H9 (cell line): ENCODE results near the gene VMA21. TPM values are rescaled to one million over a fixed set of nuclear protein-coding genes. Genes with fewer than 3 reads are reported as not detected.

Experiments used
- DNase-seq: peaks from one replicate; pipeline ENCODE4 v3.0.0-alpha.2; 2017
- H2AFZ ChIP-seq: one replicate; pipeline ENCODE4 v1.6.1; 2013; ENCODE audit warnings: mild to moderate bottlenecking, low read length, control low read depth, moderate library complexity
- H2AK5ac ChIP-seq: 2 replicates; pipeline ENCODE4 v1.6.1; 2013; ENCODE audit warnings: low read length, control low read depth, mixed read lengths; ENCODE audit not compliant: insufficient read length
- H2BK120ac ChIP-seq: one replicate; pipeline ENCODE4 v1.6.1; 2013; ENCODE audit warnings: low read depth, mild to moderate bottlenecking, low read length, control low read depth, inconsistent platforms; ENCODE audit not compliant: poor library complexity, severe bottlenecking
- H2BK12ac ChIP-seq: 2 replicates; pipeline ENCODE4 v1.6.1; 2013; ENCODE audit warnings: low read length, control low read depth, mixed read lengths, low read depth; ENCODE audit not compliant: insufficient read length
- H2BK15ac ChIP-seq: 2 replicates; pipeline ENCODE4 v1.6.1; 2013; ENCODE audit warnings: low read depth, low read length, control low read depth
- H2BK20ac ChIP-seq: one replicate; pipeline ENCODE4 v1.6.1; 2013; ENCODE audit warnings: low read depth, mild to moderate bottlenecking, low read length, control low read depth, inconsistent platforms; ENCODE audit not compliant: poor library complexity, severe bottlenecking
- H2BK5ac ChIP-seq: 2 replicates; pipeline ENCODE4 v1.6.1; 2013; ENCODE audit warnings: low read length, control low read depth, mixed read lengths; ENCODE audit not compliant: insufficient read length
- H3K14ac ChIP-seq: 2 replicates; pipeline ENCODE4 v1.6.1; 2013; ENCODE audit warnings: low read length, control low read depth; ENCODE audit not compliant: insufficient read depth
- H3K18ac ChIP-seq: 2 replicates; pipeline ENCODE4 v1.6.1; 2013; ENCODE audit warnings: low read depth, mild to moderate bottlenecking, mixed read lengths, low read length, control low read depth; ENCODE audit not compliant: insufficient read length
- H3K23ac ChIP-seq: 2 replicates; pipeline ENCODE4 v1.6.1; 2013; ENCODE audit warnings: low read length, control low read depth, mixed read lengths, low read depth; ENCODE audit not compliant: insufficient read length
- H3K23me2 ChIP-seq: 2 replicates; pipeline ENCODE4 v1.6.1; 2013; ENCODE audit warnings: low read depth, mild to moderate bottlenecking, mixed read lengths, low read length, control low read depth; ENCODE audit not compliant: insufficient read length, poor library complexity, severe bottlenecking
- H3K27ac ChIP-seq: 2 replicates; pipeline ENCODE4 v1.5.1; 2013; ENCODE audit warnings: low read length, control low read depth, mixed read lengths, low read depth; ENCODE audit not compliant: insufficient read length
- H3K27me3 ChIP-seq: 2 replicates; pipeline ENCODE4 v1.6.1; 2013; ENCODE audit warnings: low read length, control low read depth, inconsistent platforms; ENCODE audit not compliant: insufficient read depth
- H3K4ac ChIP-seq: 2 replicates; pipeline ENCODE4 v1.6.1; 2013; ENCODE audit warnings: low read depth, mild to moderate bottlenecking, control low read depth, inconsistent platforms, low read length, moderate library complexity
- H3K4me1 ChIP-seq: 2 replicates; pipeline ENCODE4 v1.6.1; 2013; ENCODE audit warnings: low read length, control low read depth, inconsistent platforms; ENCODE audit not compliant: insufficient read depth
- H3K4me2 ChIP-seq: 2 replicates; pipeline ENCODE4 v1.6.1; 2013; ENCODE audit warnings: low read length, control low read depth, mixed read lengths; ENCODE audit not compliant: insufficient read length, insufficient read depth
- H3K56ac ChIP-seq: 2 replicates; pipeline ENCODE4 v1.6.1; 2013; ENCODE audit warnings: low read depth, mild to moderate bottlenecking, mixed read lengths, low read length, control low read depth; ENCODE audit not compliant: insufficient read length
- H3K79me1 ChIP-seq: 2 replicates; pipeline ENCODE4 v1.6.1; 2013; ENCODE audit warnings: low read depth, mild to moderate bottlenecking, moderate library complexity, low read length, control low read depth, inconsistent platforms; ENCODE audit not compliant: insufficient read depth, poor library complexity, severe bottlenecking
- H3K79me2 ChIP-seq: 2 replicates; pipeline ENCODE4 v1.6.1; 2013; ENCODE audit warnings: low read length, control low read depth, inconsistent platforms; ENCODE audit not compliant: insufficient read depth
- H3K9ac ChIP-seq: 2 replicates; pipeline ENCODE4 v1.6.1; 2013; ENCODE audit warnings: low read length, control low read depth, mixed read lengths; ENCODE audit not compliant: insufficient read length; ENCODE audit errors: extremely low read depth
- H3K9me3 ChIP-seq: one replicate; pipeline ENCODE4 v1.6.1; 2013; ENCODE audit warnings: low read depth, low read length, inconsistent platforms; ENCODE audit not compliant: control insufficient read depth
- H3T11ph ChIP-seq: one replicate; pipeline ENCODE4 v1.6.1; 2013; ENCODE audit warnings: mild to moderate bottlenecking, low read length, control low read depth, inconsistent platforms
- H4K20me1 ChIP-seq: one replicate; pipeline ENCODE4 v1.6.1; 2013; ENCODE audit not compliant: control insufficient read depth, insufficient read length, insufficient read depth
- H4K5ac ChIP-seq: 2 replicates; pipeline ENCODE4 v1.6.1; 2013; ENCODE audit warnings: low read depth, mild to moderate bottlenecking, mixed read lengths, low read length, control low read depth; ENCODE audit not compliant: insufficient read length
- H4K8ac ChIP-seq: replicated peaks from 2 replicates; pipeline ENCODE4 v1.6.1; 2013; ENCODE audit warnings: low read length, control low read depth, mixed read lengths, low read depth; ENCODE audit not compliant: insufficient read length
- H4K91ac ChIP-seq: 2 replicates; pipeline ENCODE4 v1.6.1; 2013; ENCODE audit warnings: low read depth, mild to moderate bottlenecking, moderate library complexity, mixed read lengths, low read length, control low read depth; ENCODE audit not compliant: insufficient read length
- H3K27ac Mint-ChIP-seq, 3 experiments: 2 replicates in 2 of 3; 3 replicates in 1 of 3; pipeline ENCODE4 v1.8.0; 2020 to 2021; ENCODE audit warnings: mixed read lengths in 3 of 3, mild to moderate bottlenecking in 1 of 3, moderate library complexity in 1 of 3
- H3K27me3 Mint-ChIP-seq: 2 replicates; pipeline ENCODE4 v1.8.0; 2021; ENCODE audit warnings: low read depth, mild to moderate bottlenecking, moderate library complexity, mixed read lengths
- H3K36me3 Mint-ChIP-seq, 3 experiments: 2 replicates in 2 of 3; 3 replicates in 1 of 3; pipeline ENCODE4 v1.8.0; 2020 to 2021; ENCODE audit warnings: low read depth in 3 of 3, mixed read lengths in 3 of 3; ENCODE audit not compliant: insufficient read depth in 1 of 3
- H3K4me1 Mint-ChIP-seq, 2 experiments: 2 replicates each; pipeline ENCODE4 v1.8.0; 2020; ENCODE audit warnings: mixed read lengths in 2 of 2
- H3K4me3 Mint-ChIP-seq, 2 experiments: 2 replicates in 1 of 2; 3 replicates in 1 of 2; pipeline ENCODE4 v1.8.0; 2020 to 2021; ENCODE audit warnings: mild to moderate bottlenecking in 2 of 2, mixed read lengths in 2 of 2, moderate library complexity in 1 of 2
- H3K9me3 Mint-ChIP-seq, 2 experiments: 2 replicates in 1 of 2; 3 replicates in 1 of 2; pipeline ENCODE4 v1.8.0; 2020; ENCODE audit warnings: mild to moderate bottlenecking in 2 of 2, mixed read lengths in 2 of 2, moderate library complexity in 1 of 2
- WGBS: extraction: QIAGEN DNeasy Blood & Tissue Kit; methylation state at CpG from one replicate; pipeline ENCODE4 v1.1.7; 2013; ENCODE audit warnings: missing lambda C conversion rate, low lambda C conversion rate, mixed read lengths; ENCODE audit not compliant: insufficient read length; ENCODE audit errors: extremely low coverage; 5-methylcytosine and 5-hydroxymethylcytosine counted together
- total RNA-seq: library from RNA; stranded (reverse); gene quantifications from 2 replicates; pipeline ENCODE4 v1.2.1, GENCODE V29; 2021
- TF ChIP-seq, protein P1 (sequence below): fragments of 200-600 bp; sonication (generic); conservative IDR thresholded peaks from 3 replicates; pipeline ENCODE4 v1.8.0; 2021; ENCODE audit warnings: antibody characterized with exemption, mild to moderate bottlenecking

VMA21 gene
- total RNA-seq, 1 experiment from 2014 or later = 50.3 TPM

DNA sequence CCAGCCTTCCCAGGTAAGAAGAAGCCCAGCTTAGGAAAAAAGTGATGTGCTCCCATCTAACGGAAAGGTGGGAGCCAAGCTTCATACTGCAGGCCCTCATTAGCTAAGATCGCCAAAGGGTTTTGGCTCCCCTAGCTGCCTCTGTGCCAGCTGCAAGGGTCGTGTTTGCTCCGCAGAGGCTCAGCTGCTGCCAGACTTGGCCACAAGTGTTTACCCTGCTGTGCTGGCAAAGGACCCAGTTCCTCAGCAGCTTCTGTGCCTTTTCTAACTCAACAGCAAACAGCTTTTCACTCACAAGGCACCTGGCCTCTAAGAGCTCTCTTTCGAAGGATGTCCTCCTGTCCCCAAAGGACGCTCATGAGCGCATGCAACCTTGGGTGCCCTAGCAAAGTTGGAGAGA lies 12.2 kb upstream of the VMA21 start:
- Histone ChIP-seq H3K9ac (no peak overlapping the region), H4K5ac (no peak overlapping the region), H3K4me1 (no peaks in the 10 kb centered on the region), H2AK5ac (no peak overlapping the region), H2BK12ac (no peak overlapping the region), H3T11ph (no peak overlapping the region), H3K9me3 (peaks cover 47% of the 10 kb centered on the region), H3K23ac (no peak overlapping the region), H3K56ac (no peak overlapping the region), H3K79me1 (no peaks in the 10 kb centered on the region), H2BK15ac (no peak overlapping the region), H3K23me2 (no peaks in the 10 kb centered on the region), H4K91ac (no peak overlapping the region), H3K4me2 (no peak overlapping the region), H3K27me3 (no peaks in the 10 kb centered on the region), H2BK5ac (no peak overlapping the region), H3K18ac (no peak overlapping the region), H2BK120ac (no peak overlapping the region), H3K27ac (no peak overlapping the region), H3K4ac (no peak overlapping the region), H4K8ac (no peak overlapping the region), H2AFZ (no peak overlapping the region), H2BK20ac (peak overlapping the region; percentile 60), H3K79me2 (no peaks in the 10 kb centered on the region), H4K20me1 (no peaks in the 10 kb centered on the region), H3K14ac (no peak overlapping the region)
- Mint-ChIP-seq H3K27me3 (peaks cover 13% of the 10 kb centered on the region), H3K27ac (no peak overlapping the region), H3K36me3 (peaks cover 0 to 2% (median 0%) of the 10 kb centered on the region in 3 experiments; a peak in 1 of 7 replicates), H3K4me3 (no peak overlapping the region), H3K9me3 (peaks cover 76 to 84% of the 10 kb centered on the region in 2 experiments), H3K4me1 (no peaks in the 10 kb centered on the region)
- no peak for DNase-seq
- TF ChIP-seq, protein P1, sequence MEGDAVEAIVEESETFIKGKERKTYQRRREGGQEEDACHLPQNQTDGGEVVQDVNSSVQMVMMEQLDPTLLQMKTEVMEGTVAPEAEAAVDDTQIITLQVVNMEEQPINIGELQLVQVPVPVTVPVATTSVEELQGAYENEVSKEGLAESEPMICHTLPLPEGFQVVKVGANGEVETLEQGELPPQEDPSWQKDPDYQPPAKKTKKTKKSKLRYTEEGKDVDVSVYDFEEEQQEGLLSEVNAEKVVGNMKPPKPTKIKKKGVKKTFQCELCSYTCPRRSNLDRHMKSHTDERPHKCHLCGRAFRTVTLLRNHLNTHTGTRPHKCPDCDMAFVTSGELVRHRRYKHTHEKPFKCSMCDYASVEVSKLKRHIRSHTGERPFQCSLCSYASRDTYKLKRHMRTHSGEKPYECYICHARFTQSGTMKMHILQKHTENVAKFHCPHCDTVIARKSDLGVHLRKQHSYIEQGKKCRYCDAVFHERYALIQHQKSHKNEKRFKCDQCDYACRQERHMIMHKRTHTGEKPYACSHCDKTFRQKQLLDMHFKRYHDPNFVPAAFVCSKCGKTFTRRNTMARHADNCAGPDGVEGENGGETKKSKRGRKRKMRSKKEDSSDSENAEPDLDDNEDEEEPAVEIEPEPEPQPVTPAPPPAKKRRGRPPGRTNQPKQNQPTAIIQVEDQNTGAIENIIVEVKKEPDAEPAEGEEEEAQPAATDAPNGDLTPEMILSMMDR = no peak
- no CpG with 5 or more reads among the region's 7 CpGs for WGBS
